HepG2 (cell line): Measurements from ENCODE around the gene NUTF2. TPM values are rescaled to one million over a fixed set of nuclear protein-coding genes. Genes with fewer than 3 reads are reported as not detected.

Experiments
- ARID5B ChIP-seq: IDR thresholded peaks from 2 replicates; pipeline ENCODE4 v1.4.0; 2020; ENCODE audit warnings: mild to moderate bottlenecking, missing genetic modification reagents
- CEBPG ChIP-seq: IDR thresholded peaks from 2 replicates; pipeline ENCODE4 v1.6.1; 2016
- KDM5A ChIP-seq: fragments of 200-600 bp; sonication (generic); IDR thresholded peaks from 2 replicates; pipeline ENCODE4 v1.7.0; 2018; ENCODE audit warnings: antibody characterized with exemption, mild to moderate bottlenecking, low read length, borderline replicate concordance
- KLF11 ChIP-seq: IDR thresholded peaks from 2 replicates; pipeline ENCODE4 v1.6.1; 2016; ENCODE audit warnings: missing compliant biosample characterization
- NFYB ChIP-seq: sonication (generic); formaldehyde crosslinking; IDR thresholded peaks from 2 replicates; pipeline ENCODE4 v1.4.0; 2020; ENCODE audit warnings: missing genetic modification reagents
- SP2 ChIP-seq: sonication (generic); formaldehyde crosslinking; IDR thresholded peaks from 2 replicates; pipeline ENCODE4 v1.5.1; 2020; ENCODE audit warnings: mild to moderate bottlenecking, missing genetic modification reagents
- U2AF1 ChIP-seq: fragments of 200-400 bp; formaldehyde crosslinking; optimal IDR thresholded peaks from 2 replicates; pipeline ENCODE3; 2017; ENCODE audit warnings: mild to moderate bottlenecking, low read depth, low read length
- YY1 ChIP-seq: IDR thresholded peaks from 2 replicates; pipeline ENCODE4 v1.6.1; 2011; ENCODE audit warnings: low read length, low read depth, moderate library complexity, mild to moderate bottlenecking; ENCODE audit not compliant: insufficient read depth, insufficient replicate concordance
- ZBTB8A ChIP-seq: sonication (generic); formaldehyde crosslinking; IDR thresholded peaks from 2 replicates; pipeline ENCODE4 v1.4.0; 2020; ENCODE audit warnings: mild to moderate bottlenecking, low read depth, missing genetic modification reagents, borderline replicate concordance
- ZMAT3 ChIP-seq: sonication (generic); formaldehyde crosslinking; conservative IDR thresholded peaks from 2 replicates; pipeline ENCODE4 v1.7.0; 2021; ENCODE audit warnings: missing genetic modification reagents
- ZMAT5 ChIP-seq: sonication (generic); formaldehyde crosslinking; IDR thresholded peaks from 2 replicates; pipeline ENCODE4 v1.5.0; 2020; ENCODE audit warnings: mild to moderate bottlenecking, low read depth, missing genetic modification reagents, borderline replicate concordance
- ZMYM2 ChIP-seq: sonication (generic); formaldehyde crosslinking; IDR thresholded peaks from 2 replicates; pipeline ENCODE4 v1.8.0; 2022; ENCODE audit warnings: mild to moderate bottlenecking, missing genetic modification reagents
- ZNF274 ChIP-seq: sonication (generic); formaldehyde crosslinking; IDR thresholded peaks from 2 replicates; pipeline ENCODE4 v1.5.1; 2020; ENCODE audit warnings: mild to moderate bottlenecking, missing genetic modification reagents
- ZNF407 ChIP-seq: sonication (generic); formaldehyde crosslinking; IDR thresholded peaks from one replicate; pipeline ENCODE4 v1.5.1; 2020; ENCODE audit warnings: mild to moderate bottlenecking, missing genetic modification reagents; ENCODE audit errors: not compliant biosample characterization
- ZNF501 ChIP-seq: sonication (generic); formaldehyde crosslinking; IDR thresholded peaks from 2 replicates; pipeline ENCODE4 v1.5.1; 2020; ENCODE audit warnings: mild to moderate bottlenecking, moderate library complexity, missing genetic modification reagents
- ZNF747 ChIP-seq: sonication (generic); formaldehyde crosslinking; IDR thresholded peaks from 2 replicates; pipeline ENCODE4 v1.8.1; 2023; ENCODE audit warnings: missing genetic modification reagents, mild to moderate bottlenecking, borderline replicate concordance
- polyA plus RNA-seq, 8 experiments: library from polyadenylated mRNA; depleted of rRNA in 3 of 8; stranded (reverse) in 7 of 8; unstranded in 1 of 8; fragments of >200 nt; fragmentation: Illumina TruSeq in 4 of 8; extraction: Trizol in 4 of 8; gene quantifications; 2 replicates each; pipeline versions ENCODE4 v1.2.1 to v1.2.3, GENCODE V29; 2011 to 2016; ENCODE audit warnings: low read depth in 4 of 8, missing spikeins in 1 of 8, mixed read lengths in 1 of 8; ENCODE audit not compliant: insufficient read depth in 1 of 8
- total RNA-seq, 5 experiments: library from RNA; depleted of rRNA; stranded (reverse); fragments of >200 nt; fragmentation: Illumina TruSeq; extraction: Trizol; gene quantifications; 2 replicates each; pipeline ENCODE4 v1.2.3, GENCODE V29; 2016; ENCODE audit warnings: low read depth in 1 of 5
- TF ChIP-seq, protein P1 (sequence below): sonication (generic); formaldehyde crosslinking; IDR thresholded peaks from 2 replicates; pipeline ENCODE4 v1.5.1; 2020; ENCODE audit warnings: mild to moderate bottlenecking, missing genetic modification reagents, moderate library complexity

The NUTF2 gene
- total and polyA plus RNA-seq, 2 of the 13 experiments (the other 11 are each of a cell fraction or from before 2014, with no cell fraction given) = 168 to 214 TPM

- TF ChIP-seq ZBTB8A (CRISPR knock-in tag) (0 out of 2 replicates have a peak, but pooled peaks have one; percentile 61), ZNF274 (CRISPR knock-in tag) (no peak), ZNF747 (no peak), ZNF501 (0 out of 2 replicates have a peak, but pooled peaks have one; percentile 2), KLF11 (CRISPR knock-in tag) (no peak), ZMAT3 (0 out of 2 replicates have a peak, but pooled peaks have one; percentile 28), ZNF407 (CRISPR knock-in tag) (no peak), NFYB (CRISPR knock-in tag) (no peak), ZMAT5 (CRISPR knock-in tag) (no peak), KDM5A (no peak), ARID5B (CRISPR knock-in tag) (no peak), SP2 (CRISPR knock-in tag) (no peak), ZMYM2 (CRISPR knock-in tag) (no peak), CEBPG (CRISPR knock-in tag) (no peak), U2AF1 (no peak), YY1 (peak; percentile 3)
- TF ChIP-seq, protein P1, sequence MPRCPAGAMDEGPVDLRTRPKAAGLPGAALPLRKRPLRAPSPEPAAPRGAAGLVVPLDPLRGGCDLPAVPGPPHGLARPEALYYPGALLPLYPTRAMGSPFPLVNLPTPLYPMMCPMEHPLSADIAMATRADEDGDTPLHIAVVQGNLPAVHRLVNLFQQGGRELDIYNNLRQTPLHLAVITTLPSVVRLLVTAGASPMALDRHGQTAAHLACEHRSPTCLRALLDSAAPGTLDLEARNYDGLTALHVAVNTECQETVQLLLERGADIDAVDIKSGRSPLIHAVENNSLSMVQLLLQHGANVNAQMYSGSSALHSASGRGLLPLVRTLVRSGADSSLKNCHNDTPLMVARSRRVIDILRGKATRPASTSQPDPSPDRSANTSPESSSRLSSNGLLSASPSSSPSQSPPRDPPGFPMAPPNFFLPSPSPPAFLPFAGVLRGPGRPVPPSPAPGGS (CRISPR knock-in tag) = no peak
Measured at GRCh38 chr16:67843343-67843765, 3.4 kb upstream of the NUTF2 start (continued).
